Measurements from ENCODE around the gene MBD6. TPM values are rescaled to one million over a fixed set of nuclear protein-coding genes. Genes with fewer than 3 reads are reported as not detected.

Gene MBD6
- total RNA-seq, 1 experiment from 2014 or later = 66.8 TPM

- H3K4me2 ChIP-seq (ENCODE audit: insufficient read depth, insufficient read length, low read length) = peak overlapping the region; percentile 87
- no peaks in the 10 kb centered on the region for H3K9me3 ChIP-seq (ENCODE audit: control insufficient read depth, low read depth, low read length)
- H4K20me1 ChIP-seq (ENCODE audit: control insufficient read depth, insufficient read depth, insufficient read length) = no peaks in the 10 kb centered on the region
- no peak overlapping the region for H4K8ac ChIP-seq (replicated peaks; ENCODE audit: insufficient read length, low read depth, low read length)
- no peak overlapping the region for H4K5ac ChIP-seq (ENCODE audit: insufficient read length, low read depth, low read length)
- peak overlapping the region; percentile 72 for H3K14ac ChIP-seq (ENCODE audit: insufficient read depth, low read length)
- H3K27me3 Mint-ChIP-seq (ENCODE audit: low read depth) = no peaks in the 10 kb centered on the region; the same call in 1 of the 2 replicates
- H3K27ac ChIP-seq (ENCODE audit: insufficient read length, low read depth, low read length) = peak overlapping the region; percentile 90
- H3K27me3 ChIP-seq (ENCODE audit: insufficient read depth, low read length) = no peaks in the 10 kb centered on the region
- no peak overlapping the region for H2BK20ac ChIP-seq (ENCODE audit: low read depth, low read length, poor library complexity, severe bottlenecking)
- TF ChIP-seq CTCF (conservative IDR thresholded peaks at IDR 0.05) = no peak
- no peak overlapping the region for H3K4ac ChIP-seq (ENCODE audit: low read depth, low read length)
- no peak overlapping the region for H2AK5ac ChIP-seq (ENCODE audit: insufficient read length, low read length)
- no peak overlapping the region for H4K91ac ChIP-seq (ENCODE audit: insufficient read length, low read depth, low read length)
- H3K27ac Mint-ChIP-seq = peak overlapping the region; percentile 88 to 99 (median 90)
- no peak overlapping the region for H2BK120ac ChIP-seq (ENCODE audit: low read depth, low read length, poor library complexity, severe bottlenecking)
- H2BK12ac ChIP-seq (ENCODE audit: insufficient read length, low read depth, low read length) = no peak overlapping the region
- H3K79me2 ChIP-seq (ENCODE audit: insufficient read depth, low read length) = 0 out of 2 replicates have a peak, but pooled peaks cover 1% of the 10 kb centered on the region
- H3K9me3 Mint-ChIP-seq = no peaks in the 10 kb centered on the region
- no peak overlapping the region for H2BK5ac ChIP-seq (ENCODE audit: insufficient read length, low read length)
- no peak overlapping the region for H2BK15ac ChIP-seq (ENCODE audit: low read depth, low read length)
- H3K4me1 Mint-ChIP-seq = peaks cover 37 to 45% of the 10 kb centered on the region in 2 experiments
- peak overlapping the region; percentile 93 to 96 for H3K4me3 Mint-ChIP-seq
- H2AFZ ChIP-seq (ENCODE audit: low read length) = no peak overlapping the region
- peaks cover 22% of the 10 kb centered on the region for H3K23me2 ChIP-seq (ENCODE audit: insufficient read length, low read depth, low read length, poor library complexity, severe bottlenecking)
- no peaks in the 10 kb centered on the region for H3K79me1 ChIP-seq (ENCODE audit: insufficient read depth, low read depth, low read length, poor library complexity, severe bottlenecking)
- H3K56ac ChIP-seq (ENCODE audit: insufficient read length, low read depth, low read length) = peak overlapping the region; percentile 31
- H3K18ac ChIP-seq (ENCODE audit: insufficient read length, low read depth, low read length) = peak overlapping the region; percentile 88
- no peak overlapping the region for H3T11ph ChIP-seq (ENCODE audit: low read length)
- WGBS (ENCODE audit: extremely low coverage, insufficient read length, low lambda C conversion rate) = no CpG with 5 or more reads among the region's 8 CpGs
- H3K23ac ChIP-seq (ENCODE audit: insufficient read length, low read depth, low read length) = no peak overlapping the region
- peak; percentile 74 for DNase-seq
- H3K9ac ChIP-seq (ENCODE audit: extremely low read depth, insufficient read length, low read length) = peak overlapping the region; percentile 94
- H3K36me3 Mint-ChIP-seq (ENCODE audit: insufficient read depth in 1 of 3, low read depth in 3 of 3) = peaks cover 35 to 54% (median 53%) of the 10 kb centered on the region in 3 experiments
- H3K4me1 ChIP-seq (ENCODE audit: insufficient read depth, low read length) = peaks cover 3% of the 10 kb centered on the region; the same call in 1 of the 2 replicates
Measured at GRCh38 chr12:57519796-57520052, 2.9 kb upstream of the MBD6 start.

All from H9 (cell line).